ENCODE measurements around the gene SH3D19. TPM values are rescaled to one million over a fixed set of nuclear protein-coding genes. Genes with fewer than 3 reads are reported as not detected.

SH3D19 gene
- total RNA-seq, 4 donors from 2014 or later: 54.4 to 148 (median 79.1) TPM

GRCh38 chr4:151302432-151302831, 23.0 kb downstream of the SH3D19 start:
- Histone ChIP-seq H3K4me1 (peaks cover 16% of the 10 kb centered on the region), H3K4me3 (no peak overlapping the region), H3K9me3 (no peaks in the 10 kb centered on the region), H3K36me3 (no peaks in the 10 kb centered on the region), H3K27ac (no peak overlapping the region), H3K27me3 (no peaks in the 10 kb centered on the region)
- 79% methylated on average over 4 of the region's 4 CpGs for WGBS
- DNase-seq (ENCODE audit: low spot score in 2 of 2): no peak
- TF ChIP-seq EP300 (IDR thresholded peaks at IDR 0.05) (no peak), POLR2AphosphoS5 (IDR thresholded peaks at IDR 0.05) (no peak), POLR2A (IDR thresholded peaks at IDR 0.05) (no peak)
- TF ChIP-seq, protein P1, sequence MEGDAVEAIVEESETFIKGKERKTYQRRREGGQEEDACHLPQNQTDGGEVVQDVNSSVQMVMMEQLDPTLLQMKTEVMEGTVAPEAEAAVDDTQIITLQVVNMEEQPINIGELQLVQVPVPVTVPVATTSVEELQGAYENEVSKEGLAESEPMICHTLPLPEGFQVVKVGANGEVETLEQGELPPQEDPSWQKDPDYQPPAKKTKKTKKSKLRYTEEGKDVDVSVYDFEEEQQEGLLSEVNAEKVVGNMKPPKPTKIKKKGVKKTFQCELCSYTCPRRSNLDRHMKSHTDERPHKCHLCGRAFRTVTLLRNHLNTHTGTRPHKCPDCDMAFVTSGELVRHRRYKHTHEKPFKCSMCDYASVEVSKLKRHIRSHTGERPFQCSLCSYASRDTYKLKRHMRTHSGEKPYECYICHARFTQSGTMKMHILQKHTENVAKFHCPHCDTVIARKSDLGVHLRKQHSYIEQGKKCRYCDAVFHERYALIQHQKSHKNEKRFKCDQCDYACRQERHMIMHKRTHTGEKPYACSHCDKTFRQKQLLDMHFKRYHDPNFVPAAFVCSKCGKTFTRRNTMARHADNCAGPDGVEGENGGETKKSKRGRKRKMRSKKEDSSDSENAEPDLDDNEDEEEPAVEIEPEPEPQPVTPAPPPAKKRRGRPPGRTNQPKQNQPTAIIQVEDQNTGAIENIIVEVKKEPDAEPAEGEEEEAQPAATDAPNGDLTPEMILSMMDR (IDR thresholded peaks at IDR 0.05): no peak

DNA sequence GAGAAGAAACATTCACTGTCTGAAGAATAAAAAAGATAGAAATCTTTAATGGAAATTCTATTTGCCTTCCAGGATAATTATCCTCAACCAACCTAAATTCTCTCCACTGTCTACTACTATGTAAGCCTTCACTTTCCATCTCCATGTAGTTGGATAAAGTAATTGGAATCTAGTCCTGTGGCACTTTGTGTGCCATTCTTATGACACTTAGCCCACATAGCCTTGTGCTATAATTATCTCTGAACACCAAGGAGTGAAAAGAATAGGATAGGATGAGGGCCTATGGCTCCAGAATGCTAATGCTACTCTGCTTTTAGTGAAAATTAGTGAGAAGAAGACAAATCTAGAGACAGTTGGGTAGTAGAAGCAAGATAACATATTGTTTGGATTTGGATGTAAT, 28.2 kb downstream of the SH3D19 start:
- TF ChIP-seq EP300 (IDR thresholded peaks at IDR 0.05): no peak
- no peak for TF ChIP-seq POLR2A (IDR thresholded peaks at IDR 0.05)
- no peak for TF ChIP-seq POLR2AphosphoS5 (IDR thresholded peaks at IDR 0.05)
- TF ChIP-seq, protein P1 (IDR thresholded peaks at IDR 0.05): no peak
- Histone ChIP-seq H3K4me3 (no peak overlapping the region), H3K9me3 (no peaks in the 10 kb centered on the region), H3K4me1 (peaks cover 4% of the 10 kb centered on the region), H3K36me3 (no peaks in the 10 kb centered on the region), H3K27ac (no peak overlapping the region), H3K27me3 (no peaks in the 10 kb centered on the region)
- DNase-seq (ENCODE audit: low spot score in 2 of 2): no peak

GRCh38 chr4:151296227-151296626, 29.2 kb downstream of the SH3D19 start:
- no peak overlapping the region for H3K27ac ChIP-seq
- H3K9me3 ChIP-seq: no peaks in the 10 kb centered on the region
- no peak for DNase-seq (ENCODE audit: low spot score in 2 of 2)
- no peaks in the 10 kb centered on the region for H3K36me3 ChIP-seq
- TF ChIP-seq EP300 (IDR thresholded peaks at IDR 0.05): no peak
- no peak for TF ChIP-seq POLR2A (IDR thresholded peaks at IDR 0.05)
- TF ChIP-seq, protein P1 (IDR thresholded peaks at IDR 0.05): no peak
- no peak for TF ChIP-seq POLR2AphosphoS5 (IDR thresholded peaks at IDR 0.05)
- H3K4me3 ChIP-seq: no peak overlapping the region
- H3K27me3 ChIP-seq: no peaks in the 10 kb centered on the region
- 69% methylated on average over 3 of the region's 3 CpGs for WGBS
- no peaks in the 10 kb centered on the region for H3K4me1 ChIP-seq

DNA sequence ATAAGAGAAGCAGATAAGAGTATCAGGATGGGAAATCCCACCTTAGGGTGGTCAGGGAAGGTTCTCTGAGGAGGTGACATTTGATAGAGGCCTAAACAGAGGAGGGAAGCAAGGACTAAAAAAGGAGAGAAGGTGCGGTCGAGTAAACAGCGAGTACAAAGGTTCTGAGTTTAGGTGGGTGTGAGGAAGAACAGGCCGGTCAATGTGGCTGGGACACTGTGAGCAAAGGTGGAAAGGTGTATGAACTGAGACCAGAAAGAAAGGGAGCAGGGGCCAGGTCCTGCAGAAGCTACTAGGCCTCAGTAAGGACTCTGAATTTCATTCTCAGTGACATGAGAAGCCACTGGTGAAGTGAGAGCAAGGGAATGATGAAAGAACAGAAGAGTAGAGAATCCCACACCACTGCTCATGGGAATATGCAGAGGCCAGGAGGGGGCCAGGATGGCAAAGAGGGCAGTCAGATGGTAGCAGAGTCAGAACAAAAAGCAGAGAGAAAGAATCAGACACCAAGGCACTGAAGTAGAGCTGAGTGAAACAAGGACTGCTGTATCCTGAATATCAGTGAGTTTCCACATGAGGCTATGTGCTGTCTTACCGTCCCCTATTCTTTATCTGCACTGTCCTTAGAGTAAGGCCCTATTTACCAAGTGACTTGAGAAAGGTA, 30.4 kb downstream of the SH3D19 start:
- WGBS: 90% methylated on average over 5 of the region's 5 CpGs
- no peaks in the 10 kb centered on the region for H3K9me3 ChIP-seq

GRCh38 chr4:151292038-151292437, 33.4 kb downstream of the SH3D19 start:
- no peak for TF ChIP-seq POLR2A (IDR thresholded peaks at IDR 0.05)
- 94% methylated on average over 2 of the region's 2 CpGs for WGBS

More for the DNA sequence above, 30.4 kb downstream of the SH3D19 start:
- Histone ChIP-seq H3K27me3 (no peaks in the 10 kb centered on the region), H3K4me3 (no peak overlapping the region), H3K4me1 (no peaks in the 10 kb centered on the region), H3K36me3 (no peaks in the 10 kb centered on the region), H3K27ac (no peak overlapping the region)
- no peak for DNase-seq (ENCODE audit: low spot score in 2 of 2)
- TF ChIP-seq POLR2AphosphoS5 (IDR thresholded peaks at IDR 0.05): no peak
- TF ChIP-seq, protein P1 (IDR thresholded peaks at IDR 0.05): no peak
- no peak for TF ChIP-seq EP300 (IDR thresholded peaks at IDR 0.05)
- TF ChIP-seq POLR2A (IDR thresholded peaks at IDR 0.05): no peak

GRCh38 chr4:151291485-151291884, 33.9 kb downstream of the SH3D19 start:
- Histone ChIP-seq H3K36me3 (no peaks in the 10 kb centered on the region), H3K27ac (no peak overlapping the region), H3K4me1 (no peaks in the 10 kb centered on the region), H3K9me3 (no peaks in the 10 kb centered on the region), H3K4me3 (no peak overlapping the region), H3K27me3 (no peaks in the 10 kb centered on the region)
- WGBS: 51% methylated on average over 1 of the region's 1 CpG
- TF ChIP-seq POLR2AphosphoS5 (IDR thresholded peaks at IDR 0.05): no peak
- no peak for TF ChIP-seq EP300 (IDR thresholded peaks at IDR 0.05)
- TF ChIP-seq POLR2A (IDR thresholded peaks at IDR 0.05): no peak
- DNase-seq (ENCODE audit: low spot score in 2 of 2): no peak

More at GRCh38 chr4:151292038-151292437, 33.4 kb downstream of the SH3D19 start:
- H3K27me3 ChIP-seq: no peaks in the 10 kb centered on the region
- H3K27ac ChIP-seq: no peak overlapping the region
- H3K9me3 ChIP-seq: no peaks in the 10 kb centered on the region
- no peaks in the 10 kb centered on the region for H3K36me3 ChIP-seq
- H3K4me1 ChIP-seq: no peaks in the 10 kb centered on the region
- no peak for DNase-seq (ENCODE audit: low spot score in 2 of 2)
- no peak overlapping the region for H3K4me3 ChIP-seq
